Activated T-cell treated with anti-CD3 and anti-CD28 coated beads for 1 hour (primary cell): ENCODE measurements around the gene MINAR1.
"Not testable (repeated sequence)": the region's sequence is repeated elsewhere in the genome, so short reads cannot be mapped to it uniquely, and the experiment has no call there.

Experiments used
- DNase-seq: peaks from one replicate; pipeline ENCODE4 v3.0.0-alpha.2; 2020; ENCODE audit warnings: low read depth

Gene MINAR1, protein sequence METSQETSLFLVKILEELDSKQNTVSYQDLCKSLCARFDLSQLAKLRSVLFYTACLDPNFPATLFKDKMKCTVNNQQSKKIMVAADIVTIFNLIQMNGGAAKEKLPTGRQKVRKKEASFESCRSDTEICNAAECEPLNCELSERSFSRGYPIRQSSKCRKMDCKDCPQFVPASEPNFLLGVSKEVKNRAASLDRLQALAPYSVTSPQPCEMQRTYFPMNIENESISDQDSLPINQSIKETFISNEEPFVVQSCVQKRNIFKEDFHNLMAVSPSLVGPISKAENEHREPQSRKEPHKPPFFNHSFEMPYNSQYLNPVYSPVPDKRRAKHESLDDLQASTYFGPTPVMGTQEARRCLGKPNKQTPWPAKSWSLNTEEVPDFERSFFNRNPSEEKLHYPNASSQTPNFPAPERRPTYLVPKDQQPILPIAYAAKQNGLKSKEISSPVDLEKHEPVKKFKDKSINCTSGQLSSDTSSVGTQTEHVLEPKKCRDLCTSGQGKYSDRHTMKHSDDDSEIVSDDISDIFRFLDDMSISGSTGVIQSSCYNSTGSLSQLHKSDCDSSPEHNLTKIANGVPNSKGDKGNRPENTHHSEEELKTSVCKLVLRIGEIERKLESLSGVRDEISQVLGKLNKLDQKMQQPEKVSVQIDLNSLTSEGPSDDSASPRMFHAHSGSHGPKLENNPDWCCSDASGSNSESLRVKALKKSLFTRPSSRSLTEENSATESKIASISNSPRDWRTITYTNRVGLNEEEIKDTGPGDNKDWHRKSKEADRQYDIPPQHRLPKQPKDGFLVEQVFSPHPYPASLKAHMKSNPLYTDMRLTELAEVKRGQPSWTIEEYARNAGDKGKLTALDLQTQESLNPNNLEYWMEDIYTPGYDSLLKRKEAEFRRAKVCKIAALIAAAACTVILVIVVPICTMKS

DNA sequence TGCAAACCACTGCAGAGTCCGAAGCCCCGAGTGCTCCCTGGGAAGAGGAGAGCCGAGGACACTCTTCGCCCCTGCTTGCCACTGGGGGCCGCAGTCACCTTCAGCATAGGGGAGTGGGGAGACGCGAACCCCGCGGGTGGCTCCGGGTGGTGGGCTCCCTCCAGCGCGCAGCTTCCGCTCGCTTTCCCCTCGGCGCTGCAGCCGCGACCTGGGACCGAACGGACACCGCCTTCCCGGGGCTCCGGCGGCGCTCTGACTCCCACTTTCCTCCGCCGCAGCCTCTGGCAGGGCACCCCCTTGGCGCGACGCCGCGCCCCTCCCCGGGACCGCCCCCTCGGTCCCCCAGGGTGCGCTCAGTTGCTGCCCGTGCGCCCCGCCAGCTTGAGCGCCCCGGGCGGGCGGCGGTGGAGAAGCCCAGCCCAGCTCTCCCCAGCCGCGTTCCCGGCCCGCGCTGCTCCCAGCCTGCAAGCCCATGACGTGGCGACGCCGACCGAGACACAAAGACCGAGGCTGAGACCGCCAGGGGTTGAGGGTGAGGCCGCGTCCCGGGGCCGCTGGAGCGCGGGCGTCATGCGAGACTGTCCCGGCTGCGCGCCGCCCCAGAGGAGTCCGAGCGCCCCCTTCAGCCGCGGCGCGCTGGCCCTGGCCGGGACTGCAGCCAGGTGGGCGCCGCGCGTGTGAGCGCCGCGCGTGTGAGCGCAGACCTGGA lies at the start of gene MINAR1:
Gene MINAR1, plus strand, starts transcription at position 701 of the 709 bp plus-strand sequence. CDS start 23,812 bp downstream, outside the sequence.
- no peak for DNase-seq

DNA sequence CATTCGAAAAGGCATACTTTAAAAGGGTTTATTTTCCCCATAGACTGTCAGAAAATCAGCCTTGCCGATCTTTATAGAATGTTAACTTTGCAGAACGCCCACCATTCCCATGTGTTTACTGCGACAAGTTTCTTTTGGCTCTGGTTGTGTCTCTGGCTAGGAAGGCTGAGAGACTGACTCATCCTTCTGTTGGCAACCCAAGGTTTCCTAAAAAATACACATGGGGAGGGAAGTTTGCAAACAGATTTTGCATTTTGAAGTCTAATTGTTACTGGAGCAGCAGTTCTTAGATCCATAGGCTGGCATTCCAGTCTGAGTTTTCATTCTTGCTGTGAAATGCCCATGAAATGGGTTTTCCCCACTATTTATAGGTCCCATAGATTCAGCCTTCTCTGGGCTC lies 37.9 kb upstream of the MINAR1 start:
- no peak for DNase-seq

DNA sequence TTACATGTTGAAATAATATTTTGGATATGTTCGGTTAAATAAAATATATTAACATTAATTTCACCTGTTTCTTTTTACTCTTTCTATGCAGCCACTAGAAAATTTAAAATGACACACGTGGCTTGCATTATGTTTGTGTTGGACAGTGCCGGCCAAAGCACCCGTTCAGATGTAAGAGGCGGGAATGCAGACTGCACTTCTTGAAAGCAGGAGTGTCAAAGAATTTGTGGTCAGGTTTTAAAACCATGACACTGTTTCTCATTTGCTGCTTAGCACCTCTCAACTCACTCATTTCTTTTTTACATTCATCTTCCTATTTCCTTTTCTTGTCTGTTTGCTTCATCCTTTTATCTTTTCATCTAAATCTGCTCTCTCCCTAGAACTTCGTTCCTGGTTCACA lies 35.3 kb upstream of the MINAR1 start:
- no peak for DNase-seq

DNA sequence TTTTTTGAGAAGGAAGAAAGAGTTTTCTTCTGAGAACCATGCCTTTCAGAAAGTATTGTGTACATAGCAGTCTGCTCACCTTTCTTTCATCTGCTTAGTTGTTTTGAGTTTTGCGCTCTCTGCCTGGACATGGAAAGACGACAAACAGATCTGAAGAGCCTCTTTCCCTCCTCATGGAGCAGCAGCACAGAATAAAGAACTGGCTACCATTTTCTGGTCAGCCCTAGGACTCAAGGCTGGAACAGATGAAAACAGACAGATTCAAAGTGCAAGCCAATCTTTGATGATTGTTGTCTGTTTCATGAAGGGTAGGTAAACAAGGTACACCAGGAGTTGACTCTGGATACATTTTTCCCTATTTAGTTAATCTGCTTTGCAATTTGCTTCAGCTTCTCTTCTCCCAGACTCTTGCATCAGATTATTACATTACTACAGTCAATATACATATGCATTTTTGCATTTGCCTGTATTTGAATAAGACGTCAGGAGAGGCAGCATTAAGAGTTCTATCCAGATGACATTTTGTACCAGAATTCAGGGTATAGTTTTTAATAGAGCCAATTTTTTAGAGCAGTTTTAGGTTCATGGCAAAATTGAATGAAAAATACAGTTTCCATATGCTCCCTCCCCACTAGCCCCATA lies 34.7 kb upstream of the MINAR1 start:
- no peak for DNase-seq

DNA sequence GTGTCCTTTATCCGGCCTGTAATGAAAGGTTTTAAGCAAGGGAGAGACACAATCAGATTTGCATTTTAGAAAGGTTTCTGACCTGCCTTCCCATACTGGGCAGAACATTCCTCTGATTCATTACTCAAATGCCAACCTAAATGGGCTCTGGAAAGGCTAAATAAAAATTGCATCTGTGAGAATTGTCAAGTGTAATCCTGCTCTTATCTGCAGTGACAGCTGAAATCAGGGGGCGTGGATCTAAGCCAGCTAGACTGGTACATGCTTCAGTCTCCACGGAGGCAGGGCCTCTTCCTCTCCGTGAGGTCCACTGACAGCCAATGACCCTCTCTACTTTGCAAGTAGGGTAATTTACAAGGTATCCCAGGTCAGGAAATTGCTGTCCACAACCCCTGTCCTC lies 32.5 kb upstream of the MINAR1 start:
- no peak for DNase-seq

DNA sequence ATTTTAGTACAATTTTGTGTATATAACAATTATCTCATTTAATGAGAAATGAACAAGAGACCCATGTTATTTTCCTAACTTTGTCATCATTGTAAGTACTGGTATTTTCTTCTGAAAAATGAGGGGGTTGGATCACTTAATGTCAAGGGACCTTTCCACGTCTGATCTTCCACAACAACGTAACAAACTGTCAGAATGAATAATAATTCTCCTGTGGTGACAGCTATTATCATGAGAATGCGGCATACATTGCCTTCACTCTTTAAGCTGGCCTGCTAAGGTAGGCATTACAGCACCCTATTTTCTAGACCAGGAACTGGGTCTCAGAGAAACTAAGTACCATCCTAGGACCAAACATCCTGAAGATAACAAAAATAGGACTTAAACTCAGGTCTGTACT lies 31.5 kb upstream of the MINAR1 start:
- DNase-seq = no peak

DNA sequence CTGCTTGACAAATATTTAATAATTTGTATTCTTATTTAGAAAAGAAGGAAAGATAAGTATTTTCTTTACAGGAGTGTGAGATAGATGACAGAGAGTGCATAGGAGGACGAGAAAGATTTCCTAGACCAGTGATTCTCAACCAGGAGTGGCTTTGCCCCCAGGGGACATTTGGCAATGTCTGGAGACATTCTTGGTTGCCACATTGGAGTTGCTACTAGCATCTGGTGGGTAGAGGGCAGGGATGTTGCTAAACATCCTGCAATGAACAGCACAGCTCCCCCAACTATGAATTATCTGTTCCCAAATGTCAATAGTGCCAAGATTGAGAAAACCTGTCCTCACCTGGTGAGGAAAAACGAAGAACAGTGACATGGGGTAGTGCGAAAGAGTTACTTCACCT lies 30.8 kb upstream of the MINAR1 start:
- no peak for DNase-seq

DNA sequence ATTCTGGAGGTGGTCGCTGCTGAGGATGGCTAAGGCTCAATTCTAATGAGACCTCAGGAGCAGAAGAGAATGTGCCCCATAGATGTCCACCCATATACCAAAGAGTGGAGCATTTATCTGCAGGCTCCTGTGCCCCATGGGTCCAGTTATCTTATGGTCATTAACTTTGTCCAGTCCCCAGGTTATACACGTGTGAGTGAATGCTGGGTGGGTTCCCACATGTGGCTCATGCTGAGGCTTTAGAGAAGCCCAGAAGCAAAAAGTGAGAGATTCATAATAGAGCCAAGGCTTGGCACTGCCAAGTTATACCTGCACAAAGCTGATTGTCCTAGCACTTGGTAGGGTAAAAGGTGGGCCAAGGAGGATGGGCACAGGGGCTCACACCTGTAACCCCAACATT lies 30.0 kb upstream of the MINAR1 start:
- DNase-seq = no peak

DNA sequence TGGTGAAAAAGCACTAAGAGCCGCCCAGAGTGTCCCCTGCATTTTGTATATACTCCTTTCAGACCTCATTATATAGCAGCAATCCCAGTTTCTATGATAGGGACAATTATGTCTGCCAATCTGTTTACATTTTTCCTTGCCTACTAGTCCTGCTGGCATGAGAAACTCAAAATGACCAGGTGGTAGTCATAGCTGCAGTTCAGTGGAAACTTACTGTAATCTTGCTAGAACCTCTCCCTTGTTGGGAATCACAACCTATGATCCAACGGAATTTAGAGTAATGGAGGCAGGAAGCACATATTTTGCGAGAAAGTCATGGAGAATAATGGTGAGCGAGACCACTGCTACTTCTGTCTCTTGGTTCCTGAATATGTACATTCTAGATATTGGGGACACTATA lies 28.6 kb upstream of the MINAR1 start:
- DNase-seq = no peak

DNA sequence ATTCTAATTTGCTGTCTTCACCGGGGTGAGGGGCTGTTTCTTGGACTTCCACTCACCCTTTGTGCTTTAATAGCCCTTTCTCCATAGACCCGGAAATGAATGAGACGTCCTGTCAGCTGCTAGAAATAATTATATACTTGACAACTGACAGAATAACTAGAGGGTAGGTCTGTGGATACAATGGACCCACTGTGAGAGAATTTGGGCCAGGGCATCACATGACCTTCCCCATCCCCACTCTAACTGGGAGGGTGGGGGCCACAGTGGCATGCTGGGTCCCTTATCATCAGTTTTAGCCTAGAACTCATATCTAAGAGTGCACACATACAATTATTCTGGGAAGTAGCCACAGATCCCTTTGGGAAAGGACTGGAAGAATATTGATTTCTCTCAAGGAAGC lies 25.9 kb upstream of the MINAR1 start:
- DNase-seq = no peak

DNA sequence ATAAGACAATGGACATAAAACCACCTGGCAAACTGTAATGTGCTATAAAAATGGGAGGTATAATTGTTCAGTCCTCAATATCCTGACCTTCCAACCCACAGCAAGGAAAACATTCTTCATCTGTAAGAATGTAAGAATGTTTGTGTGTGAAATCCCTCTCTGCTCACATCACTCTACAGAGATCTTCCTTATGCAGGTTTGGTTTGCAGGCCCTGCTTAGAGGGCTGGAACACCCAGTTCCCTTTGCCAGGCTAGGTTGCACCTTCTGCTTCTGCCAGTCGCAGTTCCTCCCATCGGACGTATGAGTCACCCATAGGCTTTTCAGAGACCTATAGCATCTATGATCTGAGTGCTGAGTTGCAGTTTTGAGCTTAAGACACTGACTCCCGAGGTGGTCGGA lies 24.1 kb upstream of the MINAR1 start:
- DNase-seq = no peak

DNA sequence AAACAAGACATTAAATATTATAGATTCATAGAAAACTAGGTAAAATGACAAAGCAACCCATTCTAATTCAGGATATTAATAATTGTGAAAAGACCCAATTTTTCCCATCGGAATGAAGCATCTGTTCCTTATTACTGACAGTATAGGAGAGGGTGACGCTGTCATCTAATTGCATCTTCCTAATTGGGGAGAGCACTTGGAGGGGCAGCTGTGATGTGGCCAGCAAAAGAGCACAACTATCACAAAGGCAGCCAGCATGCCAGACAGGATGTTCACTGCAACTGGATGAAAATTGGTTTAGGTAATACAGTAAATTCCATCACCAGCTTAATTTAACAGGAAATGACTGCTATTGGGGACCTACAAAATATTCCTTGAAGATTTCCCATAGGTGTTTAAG lies 21.9 kb upstream of the MINAR1 start:
- no peak for DNase-seq

DNA sequence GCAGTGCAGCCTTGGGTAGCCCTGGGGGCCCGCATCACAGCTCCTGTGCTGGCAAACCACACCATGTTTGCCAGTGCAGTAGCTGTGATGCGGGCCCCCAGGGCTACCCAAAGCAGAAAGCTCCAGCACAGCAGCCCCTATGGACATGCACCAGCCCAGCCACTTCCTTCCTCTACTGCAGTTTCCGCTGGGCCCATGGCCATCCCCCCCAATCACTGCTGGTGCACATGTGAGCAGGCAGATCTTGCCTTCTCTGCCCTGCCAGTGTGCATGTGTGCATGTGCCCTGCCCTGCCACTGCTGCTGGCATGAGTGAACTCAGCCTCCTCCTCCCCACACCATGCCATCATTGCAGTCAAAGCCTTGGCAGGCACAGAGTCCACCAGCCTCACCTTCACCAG lies 20.1 kb upstream of the MINAR1 start:
- DNase-seq = no peak

DNA sequence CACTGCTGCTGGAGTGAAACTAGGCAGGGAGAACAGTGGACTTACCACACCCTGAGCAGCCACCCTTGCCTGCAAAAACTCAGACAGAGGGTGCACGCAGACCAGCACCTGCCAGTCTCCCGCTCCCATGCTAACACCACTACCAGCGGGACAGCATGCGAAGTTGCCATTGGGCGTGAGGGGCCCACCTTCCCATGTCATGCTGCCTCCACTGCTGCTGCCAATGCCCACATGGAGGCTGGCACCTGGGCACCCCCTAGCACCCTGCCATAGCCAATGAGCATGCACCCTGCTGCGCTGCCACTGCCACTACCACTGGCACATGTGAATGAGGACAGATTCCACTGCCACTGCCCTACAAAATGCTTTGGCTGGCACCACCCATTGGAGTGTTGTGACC lies 19.7 kb upstream of the MINAR1 start:
- DNase-seq = no peak

DNA sequence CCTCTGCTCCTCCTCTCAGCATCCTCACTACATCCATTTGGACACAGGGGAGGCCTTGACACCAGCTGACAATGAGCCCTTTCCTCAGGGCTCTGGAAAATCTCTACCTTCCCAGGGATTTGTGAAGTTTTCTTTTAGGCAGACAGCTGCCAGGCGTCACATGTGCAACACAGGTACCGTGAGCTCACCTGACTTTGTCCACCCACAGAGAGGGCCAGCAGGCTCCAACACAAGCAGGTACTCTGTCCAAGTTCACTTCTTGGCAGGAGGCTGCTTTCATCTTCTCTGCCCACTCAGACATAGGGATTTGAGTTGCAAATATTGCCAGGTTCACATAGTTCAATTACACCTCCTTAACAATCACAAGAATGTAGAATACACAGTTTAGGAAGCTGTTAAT lies 15.3 kb upstream of the MINAR1 start:
- no peak for DNase-seq

DNA sequence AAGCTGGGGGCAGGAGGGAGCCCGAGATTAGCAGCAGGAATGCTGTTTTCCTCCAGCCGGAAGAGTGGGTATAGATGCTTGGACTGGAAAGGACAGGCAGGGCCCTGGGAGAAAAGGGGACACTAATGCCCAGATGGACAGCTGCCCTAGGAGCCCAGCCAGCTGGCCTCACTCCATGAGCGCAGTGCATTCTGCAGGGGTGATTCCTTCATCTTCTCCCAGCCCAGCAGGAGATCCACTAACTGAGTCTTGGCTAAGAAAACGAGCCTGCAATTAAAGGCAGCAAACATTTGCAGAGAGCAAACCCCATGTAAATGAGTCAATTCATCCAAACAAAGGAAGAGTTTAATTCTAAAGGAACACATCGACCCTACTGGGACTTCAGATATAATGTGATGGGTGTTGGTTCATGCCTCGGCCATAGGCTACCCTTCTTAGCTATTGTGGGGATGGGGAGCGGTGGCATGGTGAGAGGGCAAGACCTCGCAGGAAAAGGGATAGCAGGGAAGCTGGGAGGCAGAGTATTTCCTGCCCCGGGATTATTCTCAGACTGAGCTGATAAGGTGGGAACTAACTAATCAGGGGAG lies 13.3 kb upstream of the MINAR1 start:
- DNase-seq = no peak

DNA sequence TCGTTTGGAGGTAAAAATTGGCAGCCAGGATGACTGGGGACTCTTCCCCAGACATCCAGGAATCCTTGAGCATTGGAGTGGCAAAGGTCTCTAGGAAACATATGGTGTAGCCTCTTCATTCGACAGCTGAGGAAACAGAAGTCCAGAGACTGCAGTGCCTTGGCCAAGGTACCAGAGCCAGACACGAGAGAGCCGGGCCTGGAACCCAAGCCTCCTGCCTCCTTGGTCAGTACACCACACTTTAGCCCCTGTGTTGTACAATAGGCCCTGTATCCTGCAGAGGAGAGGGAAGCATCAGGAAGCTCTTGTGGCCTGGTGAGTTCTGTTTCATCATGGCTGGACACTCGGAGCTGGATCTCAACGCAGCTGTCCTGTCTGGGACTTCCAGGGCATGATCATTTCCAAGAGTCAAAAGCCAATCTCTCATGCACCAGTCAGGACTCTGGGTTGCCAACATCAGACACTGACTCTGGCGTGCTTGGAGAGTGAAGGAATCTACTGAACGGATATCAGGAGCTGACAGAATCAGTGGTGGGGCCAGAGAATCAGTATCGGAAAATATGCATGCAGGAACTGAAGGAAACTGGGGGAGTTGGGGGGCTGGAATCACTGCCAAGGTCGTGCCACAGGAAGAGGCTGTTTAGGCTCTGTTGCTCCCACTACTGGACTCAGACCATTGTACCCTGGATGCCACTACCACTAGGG lies 6.4 kb upstream of the MINAR1 start:
- no peak for DNase-seq

DNA sequence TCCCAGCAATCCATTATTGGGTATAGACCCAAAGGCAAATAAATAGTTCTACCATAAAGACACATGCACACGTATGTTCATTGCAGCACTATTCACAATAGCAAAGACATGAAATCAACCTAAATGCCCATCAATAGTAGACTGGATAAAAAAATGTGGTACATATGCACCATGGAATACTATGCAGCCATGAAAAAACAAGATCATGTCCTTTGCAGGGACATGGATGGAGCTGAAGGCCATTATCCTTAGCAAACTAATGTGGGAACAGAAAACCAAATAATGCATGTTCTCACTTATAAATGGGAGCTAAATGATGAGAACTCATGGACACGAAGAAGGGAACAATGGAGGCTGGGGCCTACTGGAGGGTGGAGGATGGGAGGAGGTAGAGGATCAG lies 5.2 kb upstream of the MINAR1 start:
- DNase-seq = not testable (repeated sequence)

DNA sequence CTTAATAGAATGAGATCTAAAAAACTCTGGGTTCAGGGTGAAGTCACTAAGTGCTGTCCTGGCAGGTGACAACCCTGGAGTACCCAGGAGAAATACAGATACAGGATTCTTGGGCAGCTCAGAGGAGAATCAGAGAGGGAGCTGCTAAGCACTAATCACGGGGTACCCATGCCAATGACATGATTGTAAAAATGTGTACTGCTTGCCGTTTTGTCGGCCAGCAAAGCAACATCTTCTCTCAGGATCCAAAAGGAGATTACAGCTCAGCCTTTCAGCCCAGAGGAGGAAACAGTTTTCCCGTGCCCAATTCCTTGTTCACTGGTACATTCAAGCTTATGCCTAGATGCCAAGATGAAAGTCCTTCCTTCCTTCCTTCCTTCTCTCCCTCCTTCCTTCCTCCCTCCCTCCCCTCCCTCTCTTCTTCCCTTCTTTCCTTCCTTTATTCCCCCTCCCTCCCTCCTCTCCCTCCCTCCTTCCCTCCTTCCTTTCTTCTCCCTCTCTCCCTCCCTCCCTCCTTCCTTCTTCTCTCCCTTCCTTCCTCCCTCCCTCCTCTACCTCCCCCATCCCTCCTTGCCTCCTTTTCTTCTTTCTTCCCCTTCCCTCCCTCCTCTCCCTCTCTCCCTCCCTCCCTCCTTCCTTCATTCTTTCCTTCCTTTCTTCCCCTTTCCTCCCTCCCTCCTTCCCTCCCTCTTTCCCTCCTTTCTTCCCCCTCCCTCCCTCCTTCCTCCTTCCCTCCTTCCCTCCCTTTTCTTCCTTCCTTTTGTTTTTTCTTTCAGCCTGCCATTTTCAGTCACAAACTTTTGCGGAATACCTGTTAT lies 4.1 kb upstream of the MINAR1 start:
- DNase-seq = no peak
